ENCODE results near the gene NXN.
A peak's percentile ranks its signal among the peaks of the same experiment; 100 is the strongest.
"Not testable (repeated sequence)": the region's sequence is repeated elsewhere in the genome, so short reads cannot be mapped to it uniquely, and the experiment has no call there.

The NXN gene

DNA sequence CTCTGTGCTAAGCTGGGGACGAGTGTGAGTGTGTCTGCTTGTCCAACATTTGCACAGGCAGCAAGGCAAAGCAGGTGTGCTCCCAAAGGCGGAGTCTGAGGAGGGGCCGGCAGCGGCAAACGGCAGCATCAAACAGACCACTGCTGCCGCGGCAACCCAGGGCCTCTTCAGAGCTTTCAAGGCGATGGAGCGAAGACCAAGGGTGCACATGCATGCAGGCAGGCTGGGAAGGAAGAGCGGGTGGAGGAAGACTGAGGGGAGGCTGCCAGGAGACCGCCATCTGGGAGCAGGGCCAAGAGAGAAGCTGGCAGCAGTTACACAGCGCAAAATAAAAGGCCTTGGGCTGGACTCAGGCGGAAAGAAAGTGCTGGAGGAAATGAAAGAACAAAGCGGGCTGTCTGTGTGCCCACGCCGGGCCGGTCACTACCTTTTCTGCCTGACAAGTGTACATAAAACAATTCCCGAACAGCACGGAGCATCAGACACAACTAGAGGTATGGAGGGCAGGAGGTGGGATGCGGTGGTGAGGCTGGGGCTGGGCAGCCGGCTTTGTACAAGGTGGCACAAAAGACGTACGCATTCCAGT is 25.9 kb upstream of the NXN start:
- peak in 1 of 2 experiments; percentile 38 for DNase-seq

DNA sequence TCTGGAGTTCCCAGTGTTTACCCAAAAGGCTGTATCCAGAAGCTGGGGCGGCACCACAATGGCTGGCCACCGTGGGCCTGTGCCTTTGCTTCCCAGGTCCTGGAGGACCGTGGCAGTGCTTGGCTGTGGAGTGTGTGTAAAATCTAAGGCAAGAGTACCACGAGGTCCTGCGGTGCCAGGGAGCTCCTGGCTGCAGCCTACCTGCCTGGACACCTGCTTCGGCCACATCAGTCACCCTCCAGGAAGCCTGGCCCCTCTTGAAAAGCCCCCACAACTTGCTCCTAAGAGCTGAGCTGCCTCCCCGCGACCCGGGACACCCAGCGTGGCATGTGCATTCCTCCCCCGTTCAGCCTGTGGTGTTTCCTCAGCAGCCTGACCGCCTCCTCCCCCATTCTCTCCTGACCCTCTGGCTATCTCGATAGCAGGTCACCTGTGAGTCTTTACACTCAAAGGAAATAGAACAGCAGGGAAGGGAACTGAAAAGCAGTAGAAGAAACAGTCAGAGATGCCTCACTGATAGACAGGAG is 25.3 kb upstream of the NXN start:
- DNase-seq, result no peak

- no peak for DNase-seq
Observed at GRCh38 chr17:1003972-1004768, 24.6 kb upstream of the NXN start.

- no peak for DNase-seq
Observed at GRCh38 chr17:1003633-1003971, 24.0 kb upstream of the NXN start.

DNA sequence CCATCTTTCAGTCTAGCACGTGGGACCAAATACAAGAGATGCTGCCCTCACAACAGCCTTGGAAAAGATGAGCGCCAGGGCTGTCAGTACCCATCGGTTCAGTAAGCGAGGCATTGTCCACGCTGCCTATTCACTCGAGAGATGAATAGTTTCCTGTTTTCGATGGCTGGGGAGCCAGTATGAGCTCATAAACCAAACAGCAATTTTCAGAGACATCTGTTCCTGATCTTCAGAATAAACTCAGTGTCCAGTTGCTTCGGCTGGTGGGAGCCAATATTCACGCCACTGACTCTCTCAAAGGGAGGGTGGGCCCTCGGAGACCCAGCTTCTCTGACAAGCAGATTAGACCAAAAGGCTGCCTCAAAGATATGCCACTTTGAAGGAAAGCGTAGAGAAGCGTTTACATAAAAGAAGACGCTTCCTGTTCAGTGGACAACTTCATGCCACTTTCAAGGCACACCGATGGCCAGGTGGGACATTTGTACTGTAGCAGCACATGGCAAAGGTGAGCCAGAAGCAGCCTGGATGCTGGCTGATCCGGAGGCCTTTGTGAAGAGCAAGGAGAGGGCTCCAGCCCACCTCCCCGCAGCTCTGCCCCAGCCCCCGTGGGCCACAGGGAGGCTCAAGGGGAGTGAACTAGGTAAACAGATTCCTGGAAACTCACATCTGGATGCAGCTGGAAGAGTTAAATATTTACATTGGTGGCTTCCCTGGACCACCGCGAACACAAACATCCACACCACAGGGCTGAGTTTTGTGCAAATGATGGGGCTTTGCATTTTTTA is 23.4 kb upstream of the NXN start:
- peak; percentile 10 to 14 for DNase-seq

GRCh38 chr17:1002412-1002753 is 22.8 kb upstream of the NXN start:
- DNase-seq, result no peak

GRCh38 chr17:1001640-1002411 is 22.2 kb upstream of the NXN start:
- DNase-seq, result no peak

DNA sequence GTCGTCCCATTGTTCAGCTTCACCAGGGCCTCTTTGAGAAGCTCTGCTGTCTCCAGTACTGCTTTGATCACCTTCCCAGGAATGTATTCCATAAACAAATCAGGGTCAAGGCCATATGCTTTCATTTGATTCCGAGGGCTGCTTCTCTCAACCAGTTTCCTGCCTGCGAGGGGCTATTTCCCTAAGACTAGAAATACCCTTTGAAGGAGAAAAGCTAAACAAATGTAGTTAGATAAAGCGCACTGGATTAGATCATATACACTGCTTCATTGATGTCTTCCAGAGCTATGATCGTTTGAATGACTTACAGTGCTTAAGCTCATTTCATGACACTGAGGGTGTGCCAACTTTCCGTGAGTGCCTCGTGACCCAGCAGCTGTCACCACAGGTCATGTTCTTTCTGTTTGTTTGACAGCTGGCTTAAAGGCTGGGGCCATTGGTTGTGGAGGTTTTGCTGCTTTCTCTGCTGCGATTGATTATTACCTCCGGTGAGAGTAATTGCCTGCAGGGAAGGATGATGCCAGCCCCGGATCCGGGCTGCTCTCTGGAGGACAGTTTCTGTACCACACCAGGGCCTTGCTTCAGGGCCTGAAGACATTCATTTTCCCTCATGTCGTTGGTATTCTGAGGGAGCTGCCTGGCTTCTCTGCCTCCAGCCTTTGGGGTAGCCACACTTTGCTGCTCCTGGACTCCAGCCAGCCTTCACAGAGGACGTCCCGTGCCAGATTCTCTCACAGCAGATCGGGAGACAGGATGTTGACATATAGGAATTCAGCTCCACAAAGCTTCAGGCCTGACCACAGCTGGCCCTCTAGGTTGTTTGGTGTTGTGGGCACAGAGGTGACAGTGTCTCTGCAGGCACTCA is 21.3 kb upstream of the NXN start:
- peak in 1 of 2 experiments; percentile 11 for DNase-seq

GRCh38 chr17:998111-998510 is 18.5 kb upstream of the NXN start:
- no peak for DNase-seq

- DNase-seq, result peak; percentile 99
Observed at GRCh38 chr17:996554-997344, 17.2 kb upstream of the NXN start, which contains the start of gene TIMM22. Gene TIMM22 (plus strand): TSS chr17:997129. CDS start chr17:997143, 14 bp downstream.

DNA sequence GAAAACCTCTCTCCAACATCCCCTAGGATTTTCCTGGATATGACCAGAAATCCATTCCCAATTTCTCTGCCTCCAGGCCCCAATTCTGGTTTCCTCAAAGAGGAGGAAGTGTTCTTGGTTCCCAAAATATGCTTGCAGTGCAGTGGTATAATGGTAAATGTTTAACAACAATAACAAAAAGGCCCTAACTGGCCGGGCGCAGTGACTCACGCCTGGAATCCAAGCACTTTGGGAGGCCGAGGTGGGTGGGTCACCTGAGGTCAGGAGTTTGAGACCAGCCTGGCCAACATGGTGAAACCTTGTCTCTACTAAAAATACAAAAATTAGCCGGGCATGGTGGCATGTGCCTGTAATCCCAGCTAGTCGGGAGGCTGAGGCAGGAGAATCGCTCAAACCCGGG is 15.7 kb upstream of the NXN start:
- DNase-seq, result not testable (repeated sequence)

GRCh38 chr17:992933-993332 is 13.4 kb upstream of the NXN start:
- no peak for DNase-seq

DNA sequence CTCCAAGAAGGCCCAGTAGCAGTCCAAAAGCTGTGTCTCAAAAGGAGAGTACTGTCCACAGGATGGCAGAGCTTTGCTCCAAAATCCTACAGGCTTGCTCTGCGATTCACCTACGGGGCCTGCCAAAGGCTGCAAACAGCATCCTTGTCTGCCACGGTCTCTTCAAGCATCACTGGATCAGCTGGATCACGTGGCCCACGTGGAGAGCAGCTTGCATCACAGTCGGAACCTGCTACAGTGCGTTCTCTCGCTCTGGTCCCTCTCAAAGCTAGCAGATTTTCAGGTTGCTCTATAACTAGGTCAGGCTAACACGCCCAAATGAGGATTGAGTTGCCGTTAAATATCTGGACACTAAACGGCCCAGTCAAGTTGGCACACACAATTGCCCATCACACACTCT is 9.0 kb upstream of the NXN start:
- DNase-seq, result no peak

DNA sequence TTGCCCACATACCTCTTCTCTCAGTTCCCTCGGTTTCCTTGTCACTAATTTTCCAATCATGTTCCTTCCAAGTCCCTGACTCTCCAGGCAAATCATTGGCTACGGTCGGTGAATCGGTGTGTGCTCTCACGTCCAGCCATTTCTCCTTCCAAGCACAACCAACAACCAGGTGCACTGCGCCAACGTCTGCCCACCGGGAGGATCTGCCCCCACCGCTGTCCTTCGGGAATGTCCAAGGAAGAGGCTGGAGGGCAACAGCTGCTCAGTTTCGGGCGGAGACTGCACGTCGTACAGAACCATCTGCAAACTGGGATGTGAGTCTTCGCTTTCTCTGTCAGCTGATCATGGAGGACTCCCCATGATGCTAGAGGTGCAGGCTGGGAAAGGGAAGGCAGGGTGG is 8.4 kb upstream of the NXN start:
- DNase-seq, result no peak

DNA sequence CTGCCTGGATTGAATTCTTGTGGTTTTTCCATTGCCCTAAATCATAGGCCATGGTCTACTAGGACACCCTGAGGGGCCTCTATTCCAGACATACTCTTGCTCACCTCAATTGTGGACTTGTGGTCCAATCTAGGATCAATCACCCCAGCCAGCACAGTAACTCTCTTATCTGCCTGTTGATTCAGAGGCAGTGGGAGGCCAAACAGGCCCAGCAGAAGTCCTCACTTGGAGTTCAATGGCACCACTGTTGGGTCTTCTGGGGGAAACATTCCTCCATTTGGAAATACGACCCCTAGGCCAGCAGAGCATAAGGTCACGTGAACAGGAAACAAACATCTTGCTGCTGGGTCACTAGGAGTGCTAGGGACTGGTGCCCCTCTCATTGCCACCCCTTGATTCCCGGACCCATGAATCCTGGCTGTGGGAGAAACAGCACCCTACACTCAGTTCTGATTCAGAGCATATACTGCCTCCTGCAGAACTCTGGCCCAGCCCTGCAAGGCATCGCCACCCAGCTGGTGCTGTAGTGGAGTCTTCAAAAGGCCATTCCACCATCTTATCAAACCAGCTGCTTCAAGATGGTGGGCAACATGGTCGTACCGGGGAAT is 6.8 kb upstream of the NXN start:
- DNase-seq, result no peak

GRCh38 chr17:983921-984320 is 4.3 kb upstream of the NXN start:
- DNase-seq, result no peak

DNA sequence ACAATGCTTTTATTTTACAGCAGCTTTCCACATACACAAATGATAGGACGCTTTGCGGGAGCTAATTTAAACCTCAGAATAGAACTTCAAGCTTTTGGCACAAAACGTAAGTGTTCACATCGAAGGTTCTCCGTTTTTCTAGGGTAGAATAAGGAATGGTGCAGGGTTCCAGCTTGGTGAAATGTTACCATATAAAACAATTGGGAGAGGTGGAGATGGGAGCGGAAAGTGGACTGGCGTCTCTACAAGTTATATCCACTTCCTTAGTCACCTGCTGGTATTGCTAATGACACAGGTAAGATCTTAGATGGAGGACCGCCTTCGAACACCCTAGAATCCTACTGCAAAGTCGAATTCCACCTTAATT is 1.7 kb upstream of the NXN start:
- DNase-seq, result no peak

GRCh38 chr17:980406-981291 is 1.1 kb upstream of the NXN start:
- DNase-seq, result peak; percentile 90 to 91

GRCh38 chr17:979212-979538 is 401 bp downstream of the NXN start:
- no peak for DNase-seq
